ENCODE results near the gene DOCK4.

The DOCK4 gene

GRCh38 chr7:111749625-111750024 lies 456.6 kb downstream of the DOCK4 start:
- in situ Hi-C loops (cut with MboI; ENCODE audit: low sequenced_read_pairs), result loop anchor here (10.0 to 25.0 kb wide), 3 partner anchors 105 to 745 kb away; no protein-coding TSS in a partner anchor

- in situ Hi-C loops (cut with MboI; ENCODE audit: low sequenced_read_pairs), result loop anchor here (10.0 kb wide), 1 partner anchor 747 kb away; no protein-coding TSS in a partner anchor
Measured at GRCh38 chr7:111747718-111748117, 458.5 kb downstream of the DOCK4 start.

GRCh38 chr7:111746950-111747349 lies 459.2 kb downstream of the DOCK4 start:
- in situ Hi-C loops (cut with MboI; ENCODE audit: low sequenced_read_pairs), result loop anchor here (10.0 kb wide), 1 partner anchor 748 kb away; no protein-coding TSS in a partner anchor

- in situ Hi-C loops (cut with MboI; ENCODE audit: low sequenced_read_pairs), result loop anchor here (10.0 kb wide), 1 partner anchor 750 kb away; no protein-coding TSS in a partner anchor
Measured at GRCh38 chr7:111744501-111745155, 461.6 kb downstream of the DOCK4 start.

GRCh38 chr7:111743244-111743847 lies 462.9 kb downstream of the DOCK4 start:
- in situ Hi-C loops (cut with MboI; ENCODE audit: low sequenced_read_pairs), result loop anchor here (10.0 kb wide), 1 partner anchor 751 kb away; no protein-coding TSS in a partner anchor

GRCh38 chr7:111741811-111742240 lies 464.4 kb downstream of the DOCK4 start:
- in situ Hi-C loops (cut with MboI; ENCODE audit: low sequenced_read_pairs), result loop anchor here (10.0 kb wide), 1 partner anchor 753 kb away; no protein-coding TSS in a partner anchor

- in situ Hi-C loops (cut with MboI; ENCODE audit: low sequenced_read_pairs), result loop anchor here (10.0 kb wide), 1 partner anchor 754 kb away; no protein-coding TSS in a partner anchor
Measured at GRCh38 chr7:111740942-111741341, 465.3 kb downstream of the DOCK4 start.

GRCh38 chr7:111736552-111736874 lies 469.7 kb downstream of the DOCK4 start:
- in situ Hi-C loops (cut with MboI; ENCODE audit: low sequenced_read_pairs), result no loop called here

- in situ Hi-C loops (cut with MboI; ENCODE audit: low sequenced_read_pairs), result no loop called here
Measured at GRCh38 chr7:111735661-111736551, 470.3 kb downstream of the DOCK4 start.

- in situ Hi-C loops (cut with MboI; ENCODE audit: low sequenced_read_pairs), result no loop called here
Measured at GRCh38 chr7:111734954-111735660, 471.1 kb downstream of the DOCK4 start.

- in situ Hi-C loops (cut with MboI; ENCODE audit: low sequenced_read_pairs), result no loop called here
Measured at GRCh38 chr7:111732923-111733322, 473.3 kb downstream of the DOCK4 start.

- in situ Hi-C loops (cut with MboI; ENCODE audit: low sequenced_read_pairs), result no loop called here
Measured at GRCh38 chr7:111730476-111731300, 475.5 kb downstream of the DOCK4 start.

- in situ Hi-C loops (cut with MboI; ENCODE audit: low sequenced_read_pairs), result no loop called here
Measured at GRCh38 chr7:111730057-111730456, 476.1 kb downstream of the DOCK4 start.

GRCh38 chr7:111729483-111729882 lies 476.7 kb downstream of the DOCK4 start:
- in situ Hi-C loops (cut with MboI; ENCODE audit: low sequenced_read_pairs), result no loop called here

GRCh38 chr7:111728635-111728995 lies 477.6 kb downstream of the DOCK4 start:
- in situ Hi-C loops (cut with MboI; ENCODE audit: low sequenced_read_pairs), result no loop called here

GRCh38 chr7:111727905-111728634 lies 478.1 kb downstream of the DOCK4 start:
- in situ Hi-C loops (cut with MboI; ENCODE audit: low sequenced_read_pairs), result no loop called here

- in situ Hi-C loops (cut with MboI; ENCODE audit: low sequenced_read_pairs), result no loop called here
Measured at GRCh38 chr7:111718886-111719285, 487.3 kb downstream of the DOCK4 start.

- in situ Hi-C loops (cut with MboI; ENCODE audit: low sequenced_read_pairs), result no loop called here
Measured at GRCh38 chr7:111711426-111712065, 494.7 kb downstream of the DOCK4 start.

All from HL-60/S4 (cell line).